Stromal cell of bone marrow (primary cell): ENCODE measurements around the gene OSBPL10.
A peak's percentile ranks its signal among the peaks of the same experiment; 100 is the strongest.
"Not testable (repeated sequence)": the region's sequence is repeated elsewhere in the genome, so short reads cannot be mapped to it uniquely, and the experiment has no call there.

ENCODE experiments used
- DNase-seq: peaks from one replicate; pipeline ENCODE4 v3.0.0-alpha.2; 2012; ENCODE audit warnings: low read depth

Gene OSBPL10

GRCh38 chr3:31890742-31891469, 90.2 kb downstream of the OSBPL10 start:
- DNase-seq, result no peak

- no peak for DNase-seq
Observed at GRCh38 chr3:31890007-31890406, 91.1 kb downstream of the OSBPL10 start.

- DNase-seq, result no peak
Observed at GRCh38 chr3:31885235-31885634, 95.8 kb downstream of the OSBPL10 start.

- no peak for DNase-seq
Observed at GRCh38 chr3:31884251-31884650, 96.8 kb downstream of the OSBPL10 start.

- DNase-seq, result no peak
Observed at GRCh38 chr3:31882895-31883294, 98.2 kb downstream of the OSBPL10 start.

GRCh38 chr3:31882431-31882830, 98.6 kb downstream of the OSBPL10 start:
- DNase-seq, result no peak

GRCh38 chr3:31880482-31881078, 100.5 kb downstream of the OSBPL10 start:
- DNase-seq, result no peak

- peak; percentile 14 for DNase-seq
Observed at GRCh38 chr3:31880020-31880419, 101.0 kb downstream of the OSBPL10 start.

- no peak for DNase-seq
Observed at GRCh38 chr3:31879365-31879764, 101.7 kb downstream of the OSBPL10 start.

- no peak for DNase-seq
Observed at GRCh38 chr3:31878231-31878838, 102.7 kb downstream of the OSBPL10 start.

GRCh38 chr3:31876331-31876730, 104.7 kb downstream of the OSBPL10 start:
- peak; percentile 15 for DNase-seq

- no peak for DNase-seq
Observed at GRCh38 chr3:31875437-31875836, 105.6 kb downstream of the OSBPL10 start.

GRCh38 chr3:31873254-31873820, 107.7 kb downstream of the OSBPL10 start:
- DNase-seq, result no peak

- DNase-seq, result no peak
Observed at GRCh38 chr3:31871939-31872507, 109.0 kb downstream of the OSBPL10 start.

- DNase-seq, result not testable (repeated sequence)
Observed at GRCh38 chr3:31870111-31870510, 111.0 kb downstream of the OSBPL10 start.

GRCh38 chr3:31868236-31868635, 112.8 kb downstream of the OSBPL10 start:
- no peak for DNase-seq

GRCh38 chr3:31862666-31863279, 118.3 kb downstream of the OSBPL10 start:
- DNase-seq, result no peak

- no peak for DNase-seq
Observed at GRCh38 chr3:31861826-31862225, 119.2 kb downstream of the OSBPL10 start.

GRCh38 chr3:31860642-31861041, 120.4 kb downstream of the OSBPL10 start:
- DNase-seq, result not testable (repeated sequence)

GRCh38 chr3:31859245-31859644, 121.8 kb downstream of the OSBPL10 start:
- DNase-seq, result no peak

- no peak for DNase-seq
Observed at GRCh38 chr3:31858439-31858838, 122.6 kb downstream of the OSBPL10 start.

- no peak for DNase-seq
Observed at GRCh38 chr3:31853580-31853979, 127.5 kb downstream of the OSBPL10 start.
